NK-92 (cell line): ENCODE data around the gene ZNF578.
"Not testable (repeated sequence)": the region's sequence is repeated elsewhere in the genome, so short reads cannot be mapped to it uniquely, and the experiment has no call there.

Experiments used
- DNase-seq: peaks from one replicate; lab custom pipeline; 2025; ENCODE audit not compliant: unreplicated experiment; lab: John Stamatoyannopoulos, UW

ZNF578 gene

DNA sequence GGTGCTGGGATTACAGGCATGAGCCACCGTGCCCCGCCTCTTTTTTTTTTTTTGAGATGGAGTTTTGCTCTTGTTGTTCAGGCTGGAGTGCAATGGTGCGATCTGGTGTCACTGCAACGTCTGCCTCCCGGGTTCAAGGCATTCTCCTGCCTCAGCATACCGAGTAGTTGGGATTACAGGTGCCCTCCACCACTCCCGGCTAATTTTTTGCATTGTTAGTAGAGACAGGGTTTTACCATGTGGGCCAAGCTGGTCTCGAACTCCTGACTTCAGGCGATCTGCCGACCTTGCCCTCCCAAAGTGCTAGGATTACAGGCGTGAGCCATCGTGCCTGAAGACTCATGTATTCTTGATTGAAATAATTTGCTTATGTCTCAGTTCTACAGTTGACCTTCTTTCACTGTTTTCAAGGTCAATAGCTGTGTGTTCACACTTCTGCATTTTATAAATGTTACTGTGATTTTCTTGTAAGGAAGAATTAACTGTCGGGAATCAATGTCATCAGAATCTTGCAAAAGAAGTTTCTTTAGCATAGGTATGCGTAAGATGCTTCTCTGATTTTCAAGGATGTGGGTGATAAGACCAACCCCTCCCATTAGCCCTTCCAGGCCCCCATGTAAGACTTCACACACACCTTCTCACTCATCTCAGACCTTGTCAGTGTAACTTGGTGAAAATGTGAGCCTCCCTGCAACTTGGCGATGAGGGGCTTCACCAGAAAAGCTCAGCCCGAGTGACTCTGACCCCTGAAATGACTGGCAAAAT is 104.1 kb downstream of the ZNF578 start:
- no peak for DNase-seq

DNA sequence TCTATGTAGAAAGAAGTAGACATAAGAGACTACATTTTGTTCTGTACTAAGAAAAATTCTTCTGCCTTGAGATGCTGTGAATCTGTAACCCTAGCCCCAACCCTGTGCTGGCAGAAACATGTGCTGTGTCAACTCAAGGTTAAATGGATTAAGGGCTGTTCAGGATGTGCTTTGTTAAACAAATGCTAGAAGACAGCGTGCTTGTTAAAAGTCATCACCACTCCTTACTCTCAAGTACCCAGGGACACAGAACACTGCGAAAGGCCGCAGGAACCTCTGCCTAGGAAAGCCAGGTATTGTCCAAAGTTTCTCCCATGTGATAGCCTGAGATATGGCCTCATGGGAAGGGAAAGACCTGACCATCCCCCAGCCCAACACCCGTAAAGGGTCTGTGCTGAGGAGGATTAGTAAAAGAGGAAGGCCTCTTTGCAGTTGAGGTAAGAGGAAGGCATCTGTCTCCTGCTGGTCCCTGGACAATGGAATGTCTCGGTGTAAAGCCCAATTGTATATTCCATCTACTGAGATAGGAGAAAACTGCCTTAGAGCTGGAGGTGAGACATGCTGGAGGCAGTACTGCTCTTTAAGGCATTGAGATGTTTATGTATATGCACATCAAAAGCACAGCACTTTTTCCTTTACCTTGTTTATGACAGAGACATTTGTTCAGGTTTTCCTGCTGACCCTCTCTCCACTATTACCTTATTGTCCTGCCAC is 105.5 kb downstream of the ZNF578 start:
- not testable (repeated sequence) for DNase-seq

DNA sequence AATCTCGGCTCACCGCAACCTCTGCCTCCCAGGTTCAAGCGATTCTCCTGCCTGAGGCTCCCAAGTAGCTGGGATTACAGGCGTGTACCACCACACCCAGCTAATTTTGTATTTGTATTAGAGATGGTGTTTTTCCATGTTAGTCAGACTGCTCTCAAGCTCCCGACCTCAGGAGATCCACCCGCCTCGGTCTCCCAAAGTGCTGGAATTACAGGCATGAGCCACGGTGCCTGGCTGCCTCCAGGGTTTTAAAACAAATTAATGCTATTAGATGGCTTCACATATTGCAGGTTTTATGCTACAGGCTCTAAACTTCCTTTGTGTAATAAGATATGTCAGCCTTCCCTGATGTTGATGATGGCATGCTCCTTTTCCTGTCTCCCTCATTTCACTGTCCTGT is 108.3 kb downstream of the ZNF578 start:
- DNase-seq = not testable (repeated sequence)
